ENCODE measurements around the gene PDAP1.
A peak's percentile ranks its signal among the peaks of the same experiment; 100 is the strongest.
"Not testable (repeated sequence)": the region's sequence is repeated elsewhere in the genome, so short reads cannot be mapped to it uniquely, and the experiment has no call there.

Gene PDAP1

GRCh38 chr7:99374111-99375064 is 34.0 kb downstream of the PDAP1 start, which contains the start of gene ARPC1B:
TSS of gene ARPC1B (plus strand) at chr7:99374730. CDS start at chr7:99385715, 10,985 bp downstream.
- DNase-seq, result peak; percentile 71

GRCh38 chr7:99373091-99374066 is 35.0 kb downstream of the PDAP1 start:
- DNase-seq, result no peak

- no peak for DNase-seq
Measured at GRCh38 chr7:99372275-99373090, 35.9 kb downstream of the PDAP1 start.

GRCh38 chr7:99371376-99371920 is 36.9 kb downstream of the PDAP1 start:
- no peak for DNase-seq

DNA sequence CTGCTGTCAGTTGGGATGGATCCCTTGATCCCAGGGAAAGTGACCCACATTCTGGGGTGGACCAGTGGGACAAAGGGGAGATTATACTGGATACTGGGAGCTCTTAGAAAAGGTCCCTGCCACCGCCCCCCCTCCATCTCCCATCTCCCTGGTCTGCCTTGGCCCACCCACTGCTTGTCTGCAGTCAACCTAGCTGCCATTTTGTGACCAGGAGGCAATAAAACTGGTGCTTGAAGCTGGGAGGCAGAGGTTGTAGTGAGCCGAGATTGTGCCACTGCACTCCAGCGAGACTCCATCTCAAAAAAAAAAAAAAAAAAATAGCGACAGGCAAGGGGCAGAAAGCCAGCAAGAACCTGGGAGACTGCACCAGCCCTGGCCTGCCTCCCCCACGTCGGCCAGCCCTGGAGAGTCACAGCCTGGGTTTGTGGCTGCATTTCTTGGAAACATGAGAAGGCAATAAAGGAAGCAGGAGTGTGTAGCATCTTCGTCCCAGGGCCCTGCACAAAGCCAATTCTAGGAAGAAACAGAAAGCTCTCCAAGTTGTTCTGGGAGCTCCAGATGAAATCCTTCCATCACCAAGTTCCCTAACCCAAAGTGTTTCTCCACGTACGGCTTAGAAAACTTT is 38.5 kb downstream of the PDAP1 start:
- DNase-seq, result peak; percentile 73

DNA sequence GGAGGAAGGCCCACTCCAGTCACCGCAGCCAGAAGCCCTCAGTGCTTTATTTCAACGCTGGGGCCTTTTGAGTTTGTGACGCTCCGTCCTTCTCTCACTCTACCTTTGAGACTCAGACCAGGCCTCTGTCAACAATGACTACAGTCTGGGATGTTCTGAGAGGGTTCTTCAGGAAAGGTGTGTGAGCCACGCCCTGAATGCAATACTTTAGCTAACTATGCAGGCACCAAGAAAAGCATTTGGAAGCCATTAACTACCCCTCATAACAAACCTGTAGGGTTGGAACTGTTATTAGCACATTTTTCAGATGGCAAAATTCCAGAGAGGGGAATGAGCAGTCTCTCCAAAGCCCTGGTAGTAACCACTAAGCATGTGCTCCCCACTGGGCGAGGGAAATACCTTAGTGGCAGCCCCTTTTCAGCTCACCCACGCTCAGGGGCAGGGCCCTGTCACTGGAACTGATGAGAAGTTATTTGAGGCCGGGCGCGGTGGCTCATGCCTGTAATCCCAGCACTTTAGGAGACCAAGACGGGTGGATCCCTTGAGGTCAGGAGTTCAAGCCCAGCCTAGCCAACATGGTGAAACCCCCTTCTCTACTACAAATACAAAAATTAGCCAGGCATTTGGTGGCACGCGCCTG is 39.5 kb downstream of the PDAP1 start:
- no peak for DNase-seq

DNA sequence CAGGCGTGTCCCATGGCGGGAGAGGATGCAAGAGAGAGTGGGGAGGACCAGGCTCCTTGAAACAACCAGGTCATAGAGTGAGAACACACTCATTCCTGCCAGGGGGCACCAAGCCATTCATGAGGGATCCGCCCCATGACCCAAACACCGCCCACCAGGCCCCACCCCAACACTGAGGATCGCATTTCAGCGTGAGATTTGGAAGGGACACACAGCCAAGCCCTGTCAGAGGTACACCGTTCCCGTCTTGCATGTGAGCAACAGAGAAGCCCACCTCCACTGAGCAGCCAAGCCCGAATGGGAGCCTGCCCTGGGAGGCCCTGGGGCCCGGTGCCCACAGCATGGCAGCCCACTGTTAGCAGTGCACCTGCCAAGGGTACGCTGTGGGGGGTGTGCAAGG is 41.8 kb downstream of the PDAP1 start:
- DNase-seq, result no peak

DNA sequence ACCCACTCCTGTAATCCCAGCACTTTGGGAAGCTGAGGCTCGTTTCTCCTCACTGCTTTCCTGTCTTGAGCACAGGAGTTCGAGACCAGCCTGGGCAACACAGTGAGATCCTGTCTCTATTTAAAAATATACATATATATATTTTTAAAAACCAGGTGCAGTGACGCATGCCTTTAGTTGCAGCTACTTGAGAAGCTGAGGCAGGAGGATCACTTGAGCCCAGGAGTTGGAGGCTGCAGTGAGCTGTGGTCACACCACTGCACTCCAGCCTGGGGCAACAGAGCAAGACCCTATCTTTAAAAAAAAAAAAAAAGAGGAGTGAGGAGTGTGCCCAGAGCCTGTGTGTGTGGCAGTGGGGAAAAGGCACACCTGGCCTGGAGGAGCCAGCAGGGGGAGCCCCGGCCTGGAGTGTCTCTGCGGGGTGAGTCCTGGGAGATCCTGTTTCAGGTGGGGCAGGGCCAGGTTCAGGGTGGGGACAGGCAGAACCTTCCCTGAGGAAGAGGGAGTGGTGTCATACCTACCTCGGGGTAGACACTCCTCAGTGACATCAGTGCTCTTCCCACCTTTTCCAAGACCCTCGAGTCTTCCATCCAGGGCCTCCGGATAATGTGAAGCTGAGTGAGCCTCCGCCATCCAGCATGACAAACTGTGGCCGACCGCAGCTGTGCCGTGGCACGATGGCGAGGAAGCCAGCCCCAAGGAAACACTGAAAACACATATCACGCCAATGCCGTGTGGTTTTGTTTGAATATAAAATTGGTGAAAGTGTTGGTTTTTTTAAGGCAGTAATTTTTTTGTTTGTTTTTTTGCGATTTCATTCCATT is 42.9 kb downstream of the PDAP1 start:
- DNase-seq, result peak; percentile 44

- no peak for DNase-seq
Measured at GRCh38 chr7:99363286-99363685, 45.1 kb downstream of the PDAP1 start.

- no peak for DNase-seq
Measured at GRCh38 chr7:99362801-99363200, 45.6 kb downstream of the PDAP1 start.

DNA sequence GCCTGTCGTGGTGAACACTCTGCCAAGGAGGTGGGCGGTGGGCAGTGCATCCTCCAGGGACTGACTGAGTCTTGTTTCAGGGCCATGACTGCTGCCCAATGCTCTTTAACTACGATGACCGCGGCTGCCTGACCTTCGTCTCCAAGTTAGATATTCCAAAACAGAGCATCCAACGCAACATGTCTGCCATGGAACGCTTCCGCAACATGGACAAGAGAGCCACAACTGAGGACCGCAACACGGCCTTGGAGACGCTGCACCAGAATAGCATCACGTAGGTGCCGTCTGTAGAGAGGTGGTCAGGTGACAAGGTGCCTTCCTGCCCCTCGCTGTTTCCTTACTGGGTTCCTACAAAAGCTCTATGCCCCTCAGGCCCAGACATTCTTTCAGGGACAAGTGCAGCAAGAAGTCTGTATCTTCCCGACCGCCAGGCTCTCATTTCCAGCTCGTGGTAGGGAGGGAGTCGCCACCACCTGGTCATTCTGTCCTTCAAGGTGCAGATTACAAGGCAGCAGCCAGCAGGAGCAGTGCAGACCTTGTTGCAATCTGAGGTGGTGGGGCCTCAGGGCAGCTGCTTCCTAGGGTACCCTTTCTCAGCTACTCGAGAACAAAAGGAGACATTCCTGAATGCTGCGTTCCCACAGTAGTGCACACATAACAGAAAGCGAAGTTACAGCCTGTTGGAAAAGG is 48.8 kb downstream of the PDAP1 start:
- no peak for DNase-seq

DNA sequence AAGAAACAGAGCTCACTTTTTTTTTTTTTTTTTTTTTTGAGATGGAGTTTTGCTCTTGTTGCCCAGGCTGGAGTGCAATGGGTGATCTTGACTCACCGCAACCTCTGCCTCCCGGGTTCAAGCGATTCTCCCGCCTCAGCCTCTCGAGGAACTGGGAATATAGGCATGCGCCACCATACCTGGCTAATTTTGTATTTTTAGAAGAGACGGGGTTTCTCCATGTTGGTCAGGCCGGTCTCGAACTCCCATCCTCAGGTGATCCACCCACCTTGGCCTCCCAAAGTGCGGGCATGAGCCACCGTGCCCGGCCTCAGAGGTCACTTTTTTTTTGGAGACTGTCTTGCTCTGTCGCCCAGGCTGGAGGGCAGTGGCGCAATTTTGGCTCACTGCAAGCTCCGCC is 49.9 kb downstream of the PDAP1 start:
- DNase-seq, result not testable (repeated sequence)

- no peak for DNase-seq
Measured at GRCh38 chr7:99357701-99358490, 50.5 kb downstream of the PDAP1 start.

- no peak for DNase-seq
Measured at GRCh38 chr7:99355098-99355497, 53.3 kb downstream of the PDAP1 start.

- no peak for DNase-seq
Measured at GRCh38 chr7:99352247-99352646, 56.1 kb downstream of the PDAP1 start.

GRCh38 chr7:99350641-99351040 is 57.8 kb downstream of the PDAP1 start:
- not testable (repeated sequence) for DNase-seq
